ENCODE data around the gene UFC1. TPM values are rescaled to one million over a fixed set of nuclear protein-coding genes. Genes with fewer than 3 reads are reported as not detected.

Gene UFC1
- total RNA-seq, 4 donors from 2014 or later: 30.1 to 96.4 (median 51.5) TPM

DNA sequence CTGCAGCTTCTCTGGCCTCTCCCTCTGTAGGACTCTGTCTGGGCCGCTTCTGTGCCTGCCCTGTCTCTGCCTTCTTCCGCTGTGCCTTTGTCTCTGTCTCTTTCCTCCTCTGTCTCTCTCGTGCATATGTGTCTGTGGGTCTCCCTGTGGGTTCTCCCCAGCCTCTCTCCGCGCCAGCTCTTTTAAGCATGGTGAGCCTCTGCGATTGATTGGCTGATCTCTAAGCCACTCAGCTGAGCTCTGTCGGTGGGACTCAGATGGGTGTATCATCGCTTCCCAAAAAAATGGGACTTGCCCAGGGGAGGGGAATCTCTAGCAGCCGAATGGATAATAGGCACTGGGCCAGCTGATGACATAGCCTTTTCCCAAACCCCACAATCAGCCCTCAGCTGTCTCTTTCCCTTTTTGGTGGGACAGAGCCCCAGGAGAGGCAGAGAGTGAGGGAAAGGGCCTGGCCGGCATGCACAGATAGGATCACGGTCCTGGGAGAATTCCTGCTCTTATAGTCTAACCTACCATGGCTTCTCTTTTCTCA is 45.2 kb downstream of the UFC1 start, which contains the start of gene ADAMTS4:
Gene ADAMTS4, minus strand, starts transcription at position 158 of the 535 bp plus-strand sequence. CDS start 427 bp downstream, outside the sequence.
- in situ Hi-C loops (cut with MboI; ENCODE audit: low pct_ligation_motif_present in 1 of 4, low pct_unique_long_range_greater_than_20kb in 1 of 4, low sequenced_read_pairs in 3 of 4) (no loop called here), intact Hi-C loops (cut with DNase I; ENCODE audit: low total_unique reads) (no loop called here)
- Histone ChIP-seq H3K4me1 (peaks cover 40 to 63% (median 48%) of the 10 kb centered on the region in 4 donors), H3K4me3 (peak within 1 kb of the TSS in 3 of 4 donors; percentile 3 to 37 (median 22)), H3K27ac (peak within 1 kb of the TSS; percentile 90 to 98 (median 94)), H3K9me3 (no peaks in the 10 kb centered on the region), H3K27me3 (no peaks in the 10 kb centered on the region), H3K36me3 (peaks cover 0 to 7% (median 0%) of the 10 kb centered on the region in 4 donors)
- peak; percentile 54 for DNase-seq
- TF ChIP-seq EP300 (IDR thresholded peaks at IDR 0.05; ENCODE audit: low read depth) (no peak), CTCF (IDR thresholded peaks at IDR 0.05) (no peak), POLR2AphosphoS5 (IDR thresholded peaks at IDR 0.05) (peak; percentile 57 to 84 (median 65)), POLR2A (IDR thresholded peaks at IDR 0.05) (peak; percentile 57)
- WGBS, 2 donors (ENCODE audit: low coverage in 1 of 2): 48 to 72% methylated on average over 3 to 11 of the region's 11 CpGs

GRCh38 chr1:161199506-161200139 is 45.8 kb downstream of the UFC1 start:
- 0 to 60% methylated on average over 1 to 5 of the region's 5 CpGs for WGBS, 2 donors (ENCODE audit: low coverage in 1 of 2)
- Histone ChIP-seq H3K4me1 (peaks cover 43 to 70% (median 51%) of the 10 kb centered on the region in 4 donors), H3K27me3 (no peaks in the 10 kb centered on the region), H3K36me3 (peaks cover 0 to 13% (median 0%) of the 10 kb centered on the region in 4 donors), H3K4me3 (no peak overlapping the region), H3K9me3 (no peaks in the 10 kb centered on the region), H3K27ac (peak overlapping the region; percentile 90 to 98 (median 94))
- TF ChIP-seq CTCF (IDR thresholded peaks at IDR 0.05) (no peak), EP300 (IDR thresholded peaks at IDR 0.05; ENCODE audit: low read depth) (no peak)
- in situ Hi-C loops (cut with MboI; ENCODE audit: low pct_ligation_motif_present in 1 of 4, low pct_unique_long_range_greater_than_20kb in 1 of 4, low sequenced_read_pairs in 3 of 4): loop anchor here in 1 of 4 donors (25.0 kb wide), 1 partner anchor 188 kb away; no protein-coding TSS in a partner anchor
- no peak for DNase-seq
- intact Hi-C loops (cut with DNase I; ENCODE audit: low total_unique reads): no loop called here

DNA sequence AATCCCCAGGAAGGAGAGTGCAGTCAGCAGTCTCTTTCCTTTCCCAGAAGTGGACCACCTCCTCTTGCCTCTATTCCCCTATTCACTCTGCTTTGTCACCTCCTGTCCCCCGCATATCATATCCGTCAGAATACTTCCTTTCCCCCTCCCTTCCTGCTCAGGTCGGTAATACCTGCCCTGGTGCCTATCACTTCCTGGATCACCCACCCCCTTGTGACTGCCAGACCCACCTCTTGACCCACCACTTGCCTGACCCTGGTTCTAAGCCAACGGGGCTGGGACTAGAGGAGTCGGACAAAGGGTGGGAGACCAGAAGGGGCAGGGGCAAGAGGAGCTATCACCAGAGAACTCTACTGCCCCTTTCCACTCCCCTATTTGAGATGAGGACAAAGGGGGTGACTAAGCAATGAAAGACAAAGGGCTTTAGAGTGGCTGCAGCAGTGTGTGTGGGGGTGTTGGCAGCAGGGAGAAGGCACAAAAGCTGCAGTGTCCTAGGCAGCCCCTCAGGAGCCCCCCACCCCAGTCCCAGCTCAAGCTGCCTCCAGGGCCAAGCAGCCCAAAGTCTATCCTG is 46.7 kb downstream of the UFC1 start:
- no peak for DNase-seq
- Histone ChIP-seq H3K4me3 (no peak overlapping the region), H3K4me1 (peaks cover 47 to 79% (median 55%) of the 10 kb centered on the region in 4 donors), H3K27ac (peak overlapping the region; percentile 90 to 98 (median 94)), H3K9me3 (no peaks in the 10 kb centered on the region), H3K27me3 (no peaks in the 10 kb centered on the region), H3K36me3 (peaks cover 0 to 15% (median 0%) of the 10 kb centered on the region in 4 donors)
- WGBS, 2 donors (ENCODE audit: low coverage in 1 of 2): 38 to 75% methylated on average over 3 to 5 of the region's 5 CpGs
- TF ChIP-seq EP300 (IDR thresholded peaks at IDR 0.05; ENCODE audit: low read depth) (no peak), CTCF (IDR thresholded peaks at IDR 0.05) (no peak), POLR2AphosphoS5 (IDR thresholded peaks at IDR 0.05) (no peak), POLR2A (IDR thresholded peaks at IDR 0.05) (no peak)
- in situ Hi-C loops (cut with MboI; ENCODE audit: low pct_ligation_motif_present in 1 of 4, low pct_unique_long_range_greater_than_20kb in 1 of 4, low sequenced_read_pairs in 3 of 4): loop anchor here in 1 of 4 donors (25.0 kb wide), 1 partner anchor 187 kb away; no protein-coding TSS in a partner anchor
- intact Hi-C loops (cut with DNase I; ENCODE audit: low total_unique reads): no loop called here
